Keratinocyte (primary cell): Measurements from ENCODE around the gene ITGAX. TPM values are rescaled to one million over a fixed set of nuclear protein-coding genes. Genes with fewer than 3 reads are reported as not detected.

Source experiments
- DNase-seq: peaks from one replicate; pipeline ENCODE4 v3.0.0-alpha.2; 2011; ENCODE audit warnings: low read depth, missing footprints, low spot score
- FAIRE-seq: peaks from 2 replicates; lab custom pipeline; 2011; peaks lifted over from hg19 to GRCh38; lab: Jason Lieb, UNC
- H2AFZ ChIP-seq: 2 replicates; pipeline ENCODE4 v1.6.0; 2012; ENCODE audit warnings: low read length, control low read depth, inconsistent platforms; ENCODE audit not compliant: control insufficient read depth
- H3K27ac ChIP-seq: 2 replicates; pipeline ENCODE4 v1.5.1; 2011; ENCODE audit warnings: low read length; ENCODE audit not compliant: control insufficient read depth, insufficient read depth
- H3K27me3 ChIP-seq: 3 replicates; pipeline ENCODE4 v1.6.0; 2011; ENCODE audit warnings: low read length; ENCODE audit not compliant: control insufficient read depth, insufficient read depth; ENCODE audit errors: extremely low read depth
- H3K36me3 ChIP-seq, 2 experiments: 2 replicates in 1 of 2; 3 replicates in 1 of 2; pipeline ENCODE4 v1.5.1; 2011; ENCODE audit warnings: low read length in 2 of 2, mild to moderate bottlenecking in 1 of 2; ENCODE audit not compliant: control insufficient read depth in 2 of 2, insufficient read depth in 2 of 2; ENCODE audit errors: extremely low read depth in 1 of 2
- H3K4me1 ChIP-seq: 3 replicates; pipeline ENCODE4 v1.5.1; 2011; ENCODE audit warnings: low read length; ENCODE audit not compliant: control insufficient read depth, insufficient read depth; ENCODE audit errors: extremely low read depth
- H3K4me2 ChIP-seq: 3 replicates; pipeline ENCODE4 v1.6.0; 2011; ENCODE audit warnings: low read depth, low read length; ENCODE audit not compliant: control insufficient read depth, insufficient read depth; ENCODE audit errors: extremely low read depth
- H3K4me3 ChIP-seq, 3 experiments: fragments of 200-600 bp in 1 of 3; sonication (generic) in 1 of 3; 2 replicates in 2 of 3; 3 replicates in 1 of 3; pipeline ENCODE4 v1.5.1; 2011 to 2016; ENCODE audit warnings: low read length in 3 of 3, mild to moderate bottlenecking in 3 of 3, control low read depth in 2 of 3, inconsistent platforms in 1 of 3, low read depth in 1 of 3, mixed read lengths in 1 of 3, mixed run types in 1 of 3, moderate library complexity in 1 of 3; ENCODE audit not compliant: control insufficient read depth in 2 of 3, insufficient read depth in 2 of 3; ENCODE audit errors: extremely low read depth in 1 of 3
- H3K79me2 ChIP-seq: 2 replicates; pipeline ENCODE4 v1.6.0; 2012; ENCODE audit warnings: low read length; ENCODE audit not compliant: control insufficient read depth, insufficient read depth
- H3K9ac ChIP-seq: 3 replicates; pipeline ENCODE4 v1.6.0; 2011; ENCODE audit warnings: low read length; ENCODE audit not compliant: control insufficient read depth, insufficient read depth; ENCODE audit errors: extremely low read depth
- H3K9me1 ChIP-seq: 3 replicates; pipeline ENCODE4 v1.6.0; 2011; ENCODE audit warnings: low read length; ENCODE audit not compliant: control insufficient read depth, insufficient read depth; ENCODE audit errors: extremely low read depth
- H3K9me3 ChIP-seq: 2 replicates; pipeline ENCODE4 v1.5.1; 2012; ENCODE audit warnings: low read depth, low read length; ENCODE audit not compliant: control insufficient read depth
- H4K20me1 ChIP-seq: 3 replicates; pipeline ENCODE4 v1.6.0; 2011; ENCODE audit warnings: low read length; ENCODE audit not compliant: control insufficient read depth, insufficient read depth; ENCODE audit errors: extremely low read depth
- CTCF ChIP-seq, 3 experiments: IDR thresholded peaks in 1 of 3; conservative IDR thresholded peaks in 1 of 3; optimal IDR thresholded peaks in 1 of 3; 2 replicates in 2 of 3; 3 replicates in 1 of 3; pipeline versions ENCODE3 to v1.5.1; 2011; ENCODE audit warnings: low read length in 3 of 3, mild to moderate bottlenecking in 3 of 3, moderate library complexity in 2 of 3, control low read depth in 1 of 3, inconsistent platforms in 1 of 3; ENCODE audit not compliant: insufficient read depth in 2 of 3; ENCODE audit errors: extremely low read depth in 1 of 3
- EZH2 ChIP-seq: IDR thresholded peaks from one replicate; pipeline ENCODE4 v1.6.1; 2012; ENCODE audit warnings: inconsistent platforms, mild to moderate bottlenecking, low read length, moderate library complexity
- dilution Hi-C: fragments of 300-500 bp; cut with MboI; formaldehyde crosslinking; loops from one replicate; pipeline ENCODE4 v1.7.0; 2020; ENCODE audit warnings: low sequenced_read_pairs; ENCODE audit not compliant: extremely low pct_ligation_motif_present
- polyA plus RNA-seq, 5 experiments: library from polyadenylated mRNA; depleted of rRNA in 3 of 5; stranded (reverse) in 3 of 5; stranded (forward) in 1 of 5; unstranded in 1 of 5; fragments of >200 nt; gene quantifications; 1 replicate in 1 of 5; 2 replicates in 3 of 5; 3 replicates in 1 of 5; pipeline versions ENCODE4 v1.2.1 to v1.2.3, GENCODE V29; 2011 to 2012; ENCODE audit warnings: missing spikeins in 2 of 5, low read depth in 1 of 5, low replicate concordance in 1 of 5

The ITGAX gene
- polyA plus RNA-seq, 1 donor (not counting 4 experiments of a cell fraction or from before 2014, with no cell fraction given), result 0.04 TPM

GRCh38 chr16:31413381-31413780 lies 58.4 kb downstream of the ITGAX start:
- no peak for FAIRE-seq
- Histone ChIP-seq H3K9ac (no peak overlapping the region), H3K27me3 (peaks cover 4% of the 10 kb centered on the region), H3K4me3 (no peak overlapping the region), H3K4me2 (no peak overlapping the region), H3K27ac (no peak overlapping the region), H3K9me1 (no peaks in the 10 kb centered on the region), H3K79me2 (no peaks in the 10 kb centered on the region), H3K36me3 (no peaks in the 10 kb centered on the region), H4K20me1 (no peaks in the 10 kb centered on the region), H3K4me1 (no peaks in the 10 kb centered on the region), H3K9me3 (no peaks in the 10 kb centered on the region), H2AFZ (no peak overlapping the region)
- no peak for DNase-seq
- dilution Hi-C loops, result no loop called here
- TF ChIP-seq CTCF (optimal IDR thresholded peaks at IDR 0.05 in 1 of 3, IDR thresholded peaks at IDR 0.05 in 1 of 3, conservative IDR thresholded peaks at IDR 0.05 in 1 of 3; ENCODE audit: extremely low read depth in 1 of 3, insufficient read depth in 2 of 3, low read length in 3 of 3), result no peak
- no peak for TF ChIP-seq EZH2

GRCh38 chr16:31413943-31414342 lies 59.0 kb downstream of the ITGAX start:
- Histone ChIP-seq H3K9ac (no peak overlapping the region), H3K4me2 (no peak overlapping the region), H3K27me3 (peaks cover 4% of the 10 kb centered on the region), H2AFZ (no peak overlapping the region), H4K20me1 (no peaks in the 10 kb centered on the region), H3K9me3 (no peaks in the 10 kb centered on the region), H3K27ac (no peak overlapping the region), H3K79me2 (no peaks in the 10 kb centered on the region), H3K9me1 (no peaks in the 10 kb centered on the region), H3K36me3 (no peaks in the 10 kb centered on the region), H3K4me1 (no peaks in the 10 kb centered on the region), H3K4me3 (no peak overlapping the region)
- no peak for TF ChIP-seq EZH2
- FAIRE-seq, result no peak
- DNase-seq, result no peak
- dilution Hi-C loops, result no loop called here

- no peaks in the 10 kb centered on the region for H4K20me1 ChIP-seq
- no peaks in the 10 kb centered on the region for H3K4me1 ChIP-seq
- peaks cover 4% of the 10 kb centered on the region for H3K27me3 ChIP-seq
- DNase-seq, result no peak
- no peaks in the 10 kb centered on the region for H3K79me2 ChIP-seq
- H3K9me1 ChIP-seq, result no peaks in the 10 kb centered on the region
- FAIRE-seq, result no peak
- dilution Hi-C loops, result no loop called here
- no peak overlapping the region for H3K4me2 ChIP-seq
- no peak overlapping the region for H3K27ac ChIP-seq
- no peaks in the 10 kb centered on the region for H3K36me3 ChIP-seq
- no peak overlapping the region for H3K9ac ChIP-seq
- no peak overlapping the region for H2AFZ ChIP-seq
- H3K9me3 ChIP-seq, result no peaks in the 10 kb centered on the region
- TF ChIP-seq EZH2 (no peak), CTCF (optimal IDR thresholded peaks at IDR 0.05 in 1 of 3, IDR thresholded peaks at IDR 0.05 in 1 of 3, conservative IDR thresholded peaks at IDR 0.05 in 1 of 3; ENCODE audit: extremely low read depth in 1 of 3, insufficient read depth in 2 of 3, low read length in 3 of 3) (no peak)
- H3K4me3 ChIP-seq, result no peak overlapping the region
Measured at GRCh38 chr16:31414706-31415105, 59.7 kb downstream of the ITGAX start.
